Measurements from ENCODE around the gene UFSP2.
A peak's percentile ranks its signal among the peaks of the same experiment; 100 is the strongest.

Gene UFSP2

GRCh38 chr4:185426960-185427688 is 1.4 kb upstream of the UFSP2 start:
- DNase-seq (ENCODE audit: low spot score) = no peak

GRCh38 chr4:185424905-185425646 is 688 bp downstream of the UFSP2 start:
- DNase-seq (ENCODE audit: low spot score) = no peak

- no peak for DNase-seq (ENCODE audit: low spot score)
These were observed 4.2 kb downstream of the UFSP2 start for GRCh38 chr4:185421366-185422124.

- no peak for DNase-seq (ENCODE audit: low spot score)
These were observed 8.8 kb downstream of the UFSP2 start for GRCh38 chr4:185416955-185417354.

GRCh38 chr4:185412412-185412811 is 13.4 kb downstream of the UFSP2 start:
- DNase-seq (ENCODE audit: low spot score) = no peak

- no peak for DNase-seq (ENCODE audit: low spot score)
These were observed 13.9 kb downstream of the UFSP2 start for GRCh38 chr4:185411849-185412248.

- no peak for DNase-seq (ENCODE audit: low spot score)
These were observed 17.3 kb downstream of the UFSP2 start for GRCh38 chr4:185408432-185408831.

- no peak for DNase-seq (ENCODE audit: low spot score)
These were observed 20.3 kb downstream of the UFSP2 start for GRCh38 chr4:185405296-185405999.

GRCh38 chr4:185404031-185404430 is 21.7 kb downstream of the UFSP2 start:
- DNase-seq (ENCODE audit: low spot score) = no peak

- DNase-seq (ENCODE audit: low spot score) = no peak
These were observed 26.3 kb downstream of the UFSP2 start for GRCh38 chr4:185399466-185399865.

- DNase-seq (ENCODE audit: low spot score) = no peak
These were observed 27.1 kb downstream of the UFSP2 start for GRCh38 chr4:185398618-185399017.

GRCh38 chr4:185396724-185397385 is 28.9 kb downstream of the UFSP2 start, which contains the start of gene ANKRD37:
Gene ANKRD37 (plus strand): TSS chr4:185396841. CDS start chr4:185396924, 83 bp downstream.
- DNase-seq (ENCODE audit: low spot score) = no peak

- peak; percentile 99 for DNase-seq (ENCODE audit: low spot score)
These were observed 29.6 kb downstream of the UFSP2 start for GRCh38 chr4:185395956-185396723.

GRCh38 chr4:185395238-185395955 is 30.4 kb downstream of the UFSP2 start, which contains the start of gene LRP2BP:
Gene LRP2BP (minus strand): TSS chr4:185395924. CDS start chr4:185378186, 17,738 bp downstream.
- DNase-seq (ENCODE audit: low spot score) = no peak

GRCh38 chr4:185394568-185395237 is 31.1 kb downstream of the UFSP2 start:
- DNase-seq (ENCODE audit: low spot score) = no peak

GRCh38 chr4:185392156-185392555 is 33.6 kb downstream of the UFSP2 start:
- no peak for DNase-seq (ENCODE audit: low spot score)

GRCh38 chr4:185390941-185391340 is 34.8 kb downstream of the UFSP2 start:
- DNase-seq (ENCODE audit: low spot score) = no peak

GRCh38 chr4:185387957-185388356 is 37.8 kb downstream of the UFSP2 start:
- no peak for DNase-seq (ENCODE audit: low spot score)

GRCh38 chr4:185384930-185385331 is 40.8 kb downstream of the UFSP2 start:
- no peak for DNase-seq (ENCODE audit: low spot score)
